ENCODE results near the gene IQSEC1.

GRCh38 chr3:12984023-12984823 lies 89.0 kb downstream of the IQSEC1 start:
- TF ChIP-seq POLR2A (IDR thresholded peaks at IDR 0.05; ENCODE audit: low read depth, low read length) (no peak), PAX5 (IDR thresholded peaks at IDR 0.05; ENCODE audit: insufficient read depth, low read length, severe bottlenecking) (no peak), POLR2AphosphoS5 (IDR thresholded peaks at IDR 0.05; ENCODE audit: low read depth, low read length) (no peak), TAF1 (IDR thresholded peaks at IDR 0.05; ENCODE audit: low read depth, low read length) (no peak), SPI1 (IDR thresholded peaks at IDR 0.05; ENCODE audit: low read depth, low read length) (no peak), POU2F2 (IDR thresholded peaks at IDR 0.05; ENCODE audit: low read depth, low read length) (no peak)
